Uterus (tissue), 2 donors: ENCODE results near the gene CDH13.

Experiments
- CTCF ChIP-seq, 4 experiments: fragments of 200-600 bp in 2 of 4; fragments of 450-650 bp in 2 of 4; sonication (generic) in 2 of 4; IDR thresholded peaks; one replicate each; pipeline ENCODE4 v1.5.1; 2016 to 2019; ENCODE audit warnings: antibody characterized with exemption in 4 of 4, mild to moderate bottlenecking in 2 of 4, moderate library complexity in 1 of 4
- POLR2A ChIP-seq, 2 donors: fragments of 450-650 bp; IDR thresholded peaks; one replicate each; pipeline ENCODE4 v1.6.1; 2016; ENCODE audit warnings: antibody characterized with exemption in 2 of 2, mild to moderate bottlenecking in 1 of 2, moderate library complexity in 1 of 2

- TF ChIP-seq POLR2A (IDR thresholded peaks at IDR 0.05) (no peak), CTCF (IDR thresholded peaks at IDR 0.05) (no peak)
These were observed 14.5 kb upstream of the CDH13 start for GRCh38 chr16:82612263-82612662.
